GM19023 (cell line): ENCODE data around the gene SLC1A2.

ENCODE experiments used
- ATAC-seq: cut with Tn5 transposase; IDR thresholded peaks from one replicate; pipeline ENCODE4 v1.9.1; 2021; ENCODE audit warnings: mild to moderate bottlenecking, moderate library complexity; ENCODE audit not compliant: unreplicated experiment

SLC1A2 gene

DNA sequence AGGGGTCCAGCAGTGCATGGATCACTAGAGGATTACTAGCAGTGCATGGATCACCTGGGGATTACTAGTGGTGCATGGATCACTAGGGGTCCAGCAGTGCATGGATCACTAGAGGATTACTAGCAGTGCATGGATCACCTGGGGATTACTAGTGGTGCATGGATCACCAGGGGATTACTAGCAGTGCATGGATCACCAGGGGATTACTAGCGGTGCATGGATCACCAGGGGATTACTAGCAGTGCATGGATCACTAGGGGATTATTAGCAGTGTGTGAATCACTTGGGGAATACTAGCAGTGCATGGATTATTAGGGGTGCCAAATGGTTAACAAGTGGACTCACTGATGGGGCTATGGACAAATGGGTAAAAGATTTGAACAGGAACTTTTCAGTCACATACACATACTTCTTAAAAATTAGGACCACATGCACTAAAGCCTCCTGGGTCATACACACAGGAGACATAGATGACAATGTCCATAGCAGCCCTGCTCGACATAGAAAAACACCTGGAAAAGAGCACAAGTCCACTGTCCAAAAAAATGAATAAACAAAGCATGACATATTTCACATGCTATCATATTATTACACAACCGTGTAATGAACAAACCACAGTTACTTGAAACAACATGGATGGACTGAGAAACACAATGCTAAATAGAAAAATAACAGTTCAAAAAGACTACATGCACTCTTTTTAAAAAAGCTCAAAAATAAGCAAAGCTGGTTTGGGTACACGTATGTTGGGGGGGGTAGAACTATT, 170.6 kb downstream of the SLC1A2 start:
- ATAC-seq, result no peak

DNA sequence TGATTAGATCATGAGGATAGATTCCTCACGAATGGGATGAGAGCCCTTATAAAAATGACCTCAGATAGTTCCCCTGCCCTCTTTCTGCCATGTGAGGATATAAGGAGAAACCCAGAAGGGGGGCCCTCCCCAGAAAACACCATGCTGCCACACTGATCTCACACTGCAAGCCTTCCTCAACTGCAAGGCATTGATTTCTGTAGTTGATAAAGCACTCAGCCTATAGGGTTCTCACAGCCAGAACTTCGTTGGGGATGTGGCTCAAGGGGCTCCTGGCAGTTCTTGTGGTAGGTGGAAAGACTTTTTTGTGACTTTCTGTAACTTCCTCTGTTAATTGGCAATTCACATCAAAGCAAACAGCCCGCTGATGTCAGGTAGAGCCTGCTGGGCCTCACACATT, 171.5 kb downstream of the SLC1A2 start:
- ATAC-seq, result no peak

DNA sequence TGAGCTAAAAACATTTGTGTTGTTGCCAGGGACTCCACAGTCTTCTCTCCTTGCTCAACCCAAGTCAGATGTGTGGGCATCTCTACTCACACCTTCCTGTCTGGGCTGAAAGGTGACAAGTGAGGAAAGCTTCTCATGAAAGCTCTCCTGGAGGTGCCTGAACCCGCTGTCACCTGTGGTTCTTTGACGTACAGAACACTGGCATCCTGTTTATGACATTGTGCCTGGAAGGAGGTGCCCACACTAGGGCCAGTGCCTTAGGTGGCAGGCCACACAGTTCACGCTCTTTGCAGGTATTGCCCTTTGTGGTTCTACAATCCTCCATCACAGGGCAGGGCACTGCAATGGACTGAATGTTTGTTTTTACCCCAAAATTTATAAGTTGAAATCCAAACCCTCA, 171.9 kb downstream of the SLC1A2 start:
- ATAC-seq, result no peak

DNA sequence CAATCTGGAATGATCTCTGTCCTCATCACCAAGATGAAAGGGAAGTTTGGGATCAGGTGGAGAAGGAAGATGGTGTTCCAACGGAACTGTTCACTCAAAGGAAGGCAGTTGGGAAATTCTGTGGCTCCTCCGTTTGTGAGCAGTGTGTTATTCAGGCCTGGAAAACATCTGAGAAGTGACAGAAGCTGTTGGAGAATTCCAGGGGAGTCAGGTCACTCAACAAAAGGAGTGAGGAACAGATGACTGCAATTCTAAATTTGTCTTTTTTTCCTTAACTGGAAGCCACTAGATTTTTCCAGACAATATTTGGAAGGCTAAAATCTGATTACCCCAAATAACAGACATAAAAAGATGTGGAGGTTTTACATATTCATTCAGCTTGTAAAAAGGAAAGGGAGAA, 172.6 kb downstream of the SLC1A2 start:
- no peak for ATAC-seq

DNA sequence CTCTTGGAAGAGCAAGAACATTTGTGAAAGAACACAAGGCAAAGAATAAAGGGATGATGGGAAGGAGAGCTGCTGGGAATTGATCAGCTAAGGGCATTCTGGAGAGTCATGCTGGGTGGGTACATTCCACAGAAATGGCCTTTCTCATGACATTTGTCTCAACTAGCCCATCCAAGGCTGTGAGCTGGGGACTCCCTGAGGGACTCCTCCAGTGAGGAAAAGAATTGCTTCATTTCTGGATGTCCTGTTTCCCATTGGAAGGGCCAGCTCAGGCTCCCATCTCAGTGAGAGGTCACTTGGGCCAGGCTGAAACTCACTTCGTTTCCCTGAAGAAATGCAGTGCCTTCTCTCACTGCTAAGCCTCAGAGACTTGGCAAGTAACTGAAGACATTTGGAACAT, 173.6 kb downstream of the SLC1A2 start:
- no peak for ATAC-seq

DNA sequence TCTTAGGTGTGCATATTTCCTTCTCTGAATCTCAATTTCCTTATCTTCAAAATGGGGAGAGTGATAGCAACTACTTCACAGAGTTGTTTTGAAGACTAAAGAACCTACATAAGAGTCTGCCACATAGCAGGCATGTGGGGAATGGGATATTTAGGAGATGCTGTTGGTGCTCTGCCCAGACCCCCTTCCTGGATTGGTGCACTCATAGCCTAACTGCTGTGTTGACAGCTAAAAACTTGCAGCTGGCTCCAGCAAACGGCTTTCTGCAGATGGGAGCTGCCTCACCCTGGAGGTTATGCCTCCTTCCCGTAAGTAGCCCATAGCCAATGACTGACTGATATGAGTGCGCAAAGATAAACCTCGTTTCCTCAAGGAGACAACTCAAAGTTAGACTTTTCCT, 174.3 kb downstream of the SLC1A2 start:
- ATAC-seq, result no peak

DNA sequence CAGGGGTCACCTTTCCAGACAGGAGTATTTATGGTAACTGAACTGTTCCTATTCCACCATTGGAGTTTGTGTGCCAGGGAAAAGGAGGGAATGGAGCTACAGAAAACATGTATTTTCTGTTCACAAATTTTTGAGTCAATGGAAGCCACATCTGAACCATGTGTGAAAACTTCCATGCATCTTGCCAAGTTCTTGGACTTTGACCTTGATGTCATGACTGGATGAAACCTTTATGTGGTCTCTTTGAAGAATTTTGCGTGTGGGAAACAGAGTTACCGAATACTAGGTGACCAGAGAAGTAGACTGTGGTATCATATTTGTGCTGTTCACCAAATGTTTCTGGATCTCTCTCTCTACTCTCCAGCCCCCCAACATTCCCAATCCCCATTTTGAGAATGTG, 175.6 kb downstream of the SLC1A2 start:
- ATAC-seq, result no peak

DNA sequence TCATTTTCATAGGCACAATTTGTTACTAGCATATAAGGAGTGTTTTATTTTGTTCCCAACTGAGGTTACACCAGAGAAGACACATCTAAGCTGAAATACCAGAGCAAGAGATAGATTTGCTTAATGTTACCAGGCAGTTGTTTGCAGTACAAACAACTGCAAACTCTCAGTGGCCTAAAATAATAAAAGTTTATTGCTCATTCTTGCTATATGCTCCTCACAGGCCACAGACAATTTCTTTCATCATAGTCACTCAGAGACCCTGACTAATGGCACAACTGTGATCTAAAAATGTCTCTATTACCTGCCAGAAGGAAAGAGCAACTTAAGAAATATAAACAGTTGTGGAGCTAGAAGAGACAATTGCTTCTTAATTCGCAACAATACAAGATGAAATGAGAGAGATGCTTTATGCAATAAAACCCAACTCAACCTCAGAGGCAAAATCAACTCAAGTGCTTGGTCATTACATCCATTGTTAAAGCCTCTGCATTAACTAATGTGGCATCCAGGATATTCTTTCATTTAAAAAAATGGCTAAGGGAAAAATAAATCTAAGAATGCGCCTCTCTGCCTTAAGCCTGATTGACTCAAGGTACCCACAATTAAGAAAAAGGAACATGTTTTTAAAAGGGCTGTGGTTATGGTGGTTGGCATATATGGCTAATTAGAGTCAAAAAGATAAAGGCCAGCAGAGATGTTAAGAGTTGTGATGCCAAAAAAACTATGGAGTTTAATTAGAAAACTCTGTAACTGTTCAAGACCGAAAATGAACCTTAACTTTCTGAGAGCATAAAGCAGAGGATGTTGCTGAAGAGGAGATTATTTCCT, 176.7 kb downstream of the SLC1A2 start:
- ATAC-seq, result no peak

DNA sequence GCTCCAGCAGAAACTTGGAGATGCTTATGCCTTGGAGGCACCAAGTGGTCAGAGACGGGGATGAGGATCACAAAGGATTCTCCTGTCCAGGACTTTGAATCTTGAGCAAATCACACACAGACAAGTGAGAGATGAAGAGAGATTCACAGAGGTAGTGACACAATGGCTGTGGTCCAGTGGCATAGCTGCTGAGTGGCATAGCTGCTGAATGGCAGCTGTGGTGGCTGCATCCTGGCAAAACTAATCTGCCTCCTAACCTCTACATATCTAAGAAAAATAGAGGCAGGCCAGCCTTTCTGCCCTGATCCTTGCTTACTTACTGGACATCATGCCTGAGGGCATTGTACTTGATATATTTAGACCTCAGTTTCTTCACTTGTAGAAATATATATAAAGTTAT, 177.8 kb downstream of the SLC1A2 start:
- no peak for ATAC-seq

DNA sequence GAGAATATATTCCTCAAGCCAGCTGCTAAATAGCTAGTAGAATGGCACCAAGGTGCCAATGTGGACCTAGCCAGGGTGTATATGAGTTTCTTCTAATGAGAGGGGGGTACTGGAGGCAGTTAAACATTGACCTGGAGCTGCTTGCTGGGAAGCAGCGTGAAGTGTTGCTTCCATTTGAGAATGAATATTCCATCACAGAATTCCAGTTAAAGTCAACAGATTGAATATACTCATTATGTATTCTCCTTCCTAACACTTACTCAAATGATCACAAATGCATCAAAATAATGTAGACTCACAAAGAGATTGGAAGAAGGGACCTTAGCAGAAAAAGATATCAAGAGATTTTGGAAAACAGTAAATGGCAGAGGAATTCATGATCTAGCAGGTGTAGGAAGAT, 178.3 kb downstream of the SLC1A2 start:
- ATAC-seq, result no peak

DNA sequence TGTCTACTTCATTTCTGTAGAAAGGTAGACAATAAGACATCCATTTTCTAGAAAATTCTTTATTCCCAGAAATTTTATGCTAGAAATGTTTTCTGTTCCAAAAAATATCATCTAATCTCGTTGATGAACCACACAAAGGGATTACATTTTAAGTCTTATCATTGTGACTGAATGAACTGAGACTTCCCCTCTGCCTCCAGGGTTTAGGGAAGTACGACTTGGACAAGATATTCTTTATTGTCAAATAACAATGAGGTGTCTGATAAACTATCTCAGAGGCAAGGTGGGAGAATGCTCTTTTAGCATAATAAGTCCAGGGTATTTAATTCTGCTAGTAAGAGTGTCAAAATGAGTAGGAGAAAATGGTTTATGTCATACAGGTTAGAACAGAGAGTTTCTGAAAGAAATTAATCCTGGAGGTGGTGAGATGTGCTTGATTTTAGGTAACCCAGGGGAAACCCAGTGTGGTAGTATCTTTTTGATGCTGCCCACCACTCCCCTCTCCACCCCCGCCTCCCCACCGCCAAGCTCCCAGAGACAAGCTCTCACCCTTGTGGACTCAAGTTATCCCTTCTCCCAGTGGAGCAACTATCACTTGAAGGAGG, 179.8 kb downstream of the SLC1A2 start:
- ATAC-seq, result no peak

DNA sequence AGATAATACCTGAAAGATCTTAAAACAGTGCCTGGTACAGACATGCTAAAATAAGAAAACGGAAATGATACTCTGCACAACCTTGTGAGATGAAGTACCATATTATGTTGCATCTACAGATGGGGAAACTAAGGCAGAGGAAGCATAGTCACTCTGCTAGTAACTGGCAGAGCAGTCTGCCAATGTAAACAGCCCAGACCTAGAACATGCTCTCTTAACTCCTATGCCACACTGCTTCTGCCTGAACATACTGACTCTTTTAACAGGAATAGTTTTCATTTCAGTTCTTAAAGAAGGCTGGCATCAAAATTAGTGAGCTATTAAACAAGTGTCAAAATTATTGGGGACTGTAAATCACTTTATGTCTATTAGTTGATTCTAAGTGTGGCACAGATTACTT, 180.5 kb downstream of the SLC1A2 start:
- no peak for ATAC-seq

DNA sequence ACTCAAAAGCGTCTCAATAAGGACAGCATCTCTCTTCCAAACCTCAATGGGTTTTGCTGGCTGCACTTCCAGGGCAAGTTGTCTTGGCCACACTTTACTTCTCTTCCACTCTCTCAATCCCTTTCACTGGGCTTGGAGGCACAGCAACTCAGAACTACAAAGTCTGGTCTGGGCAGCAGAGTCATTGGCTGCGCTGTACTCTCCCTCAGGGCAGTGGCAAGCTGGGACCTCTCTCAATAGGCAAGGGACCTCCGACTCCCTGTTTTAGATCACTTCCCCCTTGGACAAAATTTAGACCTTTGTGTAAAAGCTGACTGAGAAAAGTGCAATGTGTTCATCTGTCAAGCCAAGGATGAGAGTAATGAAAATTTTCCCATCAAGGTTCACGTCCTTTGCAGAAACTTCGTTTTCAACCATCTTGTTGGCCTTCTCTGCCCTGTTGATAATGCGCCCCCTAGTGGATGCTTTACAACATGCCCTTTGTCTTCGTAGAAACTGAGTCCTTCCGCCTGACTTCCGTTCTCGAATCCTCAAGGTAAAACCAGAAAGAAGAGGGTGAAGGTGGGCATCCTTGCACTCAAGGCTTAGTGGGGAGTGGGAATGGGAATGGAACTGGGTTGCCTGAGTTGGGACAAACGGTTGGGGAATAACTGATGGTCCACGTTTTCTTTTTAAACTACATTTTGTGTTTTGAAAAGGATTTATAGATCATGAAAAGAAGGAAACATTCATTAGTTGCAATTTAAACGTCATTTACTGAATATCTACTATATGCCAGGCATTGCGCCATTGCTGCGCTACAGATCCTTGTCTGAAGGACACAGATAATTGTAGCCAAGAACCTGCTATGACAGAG, 181.3 kb downstream of the SLC1A2 start:
- no peak for ATAC-seq

DNA sequence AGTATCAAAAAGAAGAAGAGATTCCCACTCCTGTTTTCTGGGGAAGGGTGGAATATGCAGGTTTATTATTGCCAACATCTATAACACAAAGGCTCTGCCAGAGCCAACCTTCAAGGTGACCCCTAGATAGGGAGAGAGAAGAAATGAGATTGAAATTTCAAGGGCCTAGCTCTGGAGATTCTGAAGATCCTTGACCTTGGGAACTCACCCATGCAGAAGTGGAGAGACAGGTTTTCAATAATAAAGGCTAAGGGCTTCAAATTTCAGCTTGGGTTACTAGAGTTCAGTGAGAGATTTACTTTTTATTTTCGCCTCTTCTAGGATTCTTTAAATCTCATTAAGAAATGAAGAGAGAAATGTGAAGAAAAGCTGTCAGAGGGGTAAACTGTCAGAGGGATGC, 182.0 kb downstream of the SLC1A2 start:
- no peak for ATAC-seq

DNA sequence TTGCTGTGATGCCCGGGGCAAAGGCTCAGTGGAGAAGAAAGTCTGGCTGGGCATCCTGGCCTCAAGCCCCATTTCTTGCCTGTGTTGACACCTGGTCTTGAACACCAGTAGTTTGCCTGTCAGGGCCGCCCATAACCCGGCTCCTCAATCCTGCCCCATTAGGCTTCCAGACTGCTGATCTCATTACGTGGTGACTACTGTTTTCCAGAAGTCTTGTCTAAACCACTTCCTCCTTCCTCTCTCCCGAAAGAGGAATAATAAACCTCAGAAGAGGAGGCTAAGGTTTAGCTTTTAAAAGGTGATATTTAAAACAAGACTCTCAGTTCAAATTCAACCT, 182.7 kb downstream of the SLC1A2 start:
- no peak for ATAC-seq

DNA sequence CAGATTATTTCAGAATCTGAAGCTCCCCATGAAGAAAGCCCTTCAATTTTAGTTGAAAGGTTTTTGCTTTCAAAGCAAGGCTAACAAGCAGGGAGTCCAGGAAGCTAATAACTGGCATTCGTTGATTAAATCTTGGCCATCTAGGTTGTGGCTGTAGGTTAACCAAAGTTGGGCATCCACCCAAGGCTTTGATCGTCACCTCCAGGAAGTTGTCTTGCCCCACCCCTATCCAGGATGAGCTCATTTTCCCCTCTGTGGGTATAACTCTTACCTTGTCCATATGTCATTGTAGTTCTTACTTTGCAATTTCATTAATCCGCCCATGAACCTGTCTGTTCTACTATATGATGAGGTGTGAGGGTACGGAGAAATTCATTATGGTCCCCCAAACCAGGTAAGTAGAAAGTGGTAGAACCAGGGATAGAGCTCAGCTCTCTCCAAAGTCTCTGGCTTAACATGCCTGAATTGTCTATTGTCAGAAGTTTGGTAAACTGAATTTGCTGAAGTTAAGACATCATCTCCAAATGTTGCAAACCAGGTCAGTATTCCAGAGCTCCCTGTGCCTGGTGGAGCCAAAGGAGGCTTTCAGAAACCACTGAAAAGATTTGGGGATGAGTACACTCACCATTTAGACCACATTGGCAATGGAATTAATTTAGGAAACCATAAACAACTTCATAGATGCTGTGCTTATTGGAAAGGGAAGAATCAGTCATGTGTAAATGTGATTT, 183.3 kb downstream of the SLC1A2 start:
- no peak for ATAC-seq

DNA sequence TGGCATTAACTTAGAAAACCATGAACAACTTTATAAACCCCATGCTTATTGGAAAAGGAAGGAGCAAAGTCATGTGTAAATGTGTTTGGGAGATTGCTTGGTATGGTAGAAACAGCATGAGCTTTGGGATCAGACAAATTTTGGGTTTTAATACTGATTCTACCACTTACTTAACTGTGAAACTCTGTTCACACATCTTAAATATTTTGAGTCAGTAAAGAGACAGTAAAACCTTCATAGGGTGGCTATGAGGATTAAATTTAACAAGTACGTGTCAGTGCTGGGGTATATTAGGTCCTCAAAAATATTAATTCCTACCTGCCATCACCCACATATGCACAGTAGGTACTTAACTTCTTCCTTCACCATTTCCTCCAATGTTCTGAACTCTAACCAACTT, 183.9 kb downstream of the SLC1A2 start:
- no peak for ATAC-seq

DNA sequence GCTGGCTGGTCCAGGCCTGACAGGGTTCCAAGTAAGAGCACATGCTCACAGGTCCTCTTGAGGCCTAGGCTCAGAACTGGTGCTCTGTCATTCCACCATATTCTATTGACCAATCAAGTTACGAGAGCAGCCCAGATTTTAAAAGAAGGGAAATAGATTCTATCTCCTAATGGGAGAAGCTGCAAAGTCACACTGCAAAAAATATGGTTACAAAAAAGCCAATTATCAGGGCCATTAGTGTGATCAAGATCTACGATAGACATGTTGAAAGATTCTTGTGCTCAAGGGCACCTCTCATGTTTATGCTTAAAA, 184.2 kb downstream of the SLC1A2 start:
- no peak for ATAC-seq

DNA sequence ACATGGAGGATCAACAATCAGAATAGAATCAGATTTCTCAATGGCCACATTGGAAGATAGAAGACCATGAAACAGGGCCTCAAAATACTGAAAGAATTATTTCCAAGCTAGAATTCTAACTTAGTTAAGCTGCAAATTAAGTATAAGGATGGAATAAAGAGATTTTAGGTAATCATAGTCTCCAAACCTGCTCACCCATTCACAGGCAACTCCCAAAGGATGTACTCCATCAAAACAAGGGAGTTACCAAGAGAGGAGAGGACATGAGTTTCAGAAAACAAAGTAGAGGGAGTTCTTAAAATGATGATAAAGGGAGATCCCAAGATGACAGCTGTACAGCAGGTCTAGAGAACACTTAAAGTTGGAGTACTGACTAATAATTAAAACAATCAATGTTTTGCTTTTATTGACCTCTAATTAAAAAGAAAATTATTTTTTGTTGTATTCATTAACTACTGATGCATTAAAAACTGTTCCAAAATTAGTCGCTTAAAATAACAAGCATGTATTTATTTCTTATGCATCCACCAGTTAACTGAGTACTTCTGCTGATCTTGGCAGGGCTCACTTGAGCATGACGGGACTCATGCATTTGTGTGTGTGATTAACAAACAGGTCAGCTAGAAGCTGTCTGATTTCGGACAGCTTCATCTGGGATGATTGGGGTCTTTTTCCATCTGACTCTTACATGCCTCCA, 184.8 kb downstream of the SLC1A2 start:
- no peak for ATAC-seq

DNA sequence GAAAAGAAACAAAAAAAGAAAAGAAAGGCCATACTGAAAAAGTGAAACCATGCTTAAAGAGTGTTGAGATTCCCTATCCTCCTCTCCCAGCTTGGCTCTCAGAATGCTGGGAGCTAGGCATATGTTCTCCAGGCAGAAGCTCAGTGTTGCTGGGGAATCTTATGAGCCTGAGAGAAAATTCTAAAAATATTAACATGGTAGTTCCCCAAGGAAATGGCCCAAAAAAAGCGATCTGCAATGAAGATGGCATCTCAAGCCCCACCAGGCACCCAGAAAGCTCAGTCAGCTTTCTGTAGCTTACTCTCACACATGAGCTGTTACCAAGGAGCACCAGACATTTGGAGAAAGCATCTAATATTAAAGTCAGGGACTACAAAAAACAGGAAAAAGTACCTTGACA, 185.8 kb downstream of the SLC1A2 start:
- no peak for ATAC-seq
